ENCODE data around the gene HEPH.

DNA sequence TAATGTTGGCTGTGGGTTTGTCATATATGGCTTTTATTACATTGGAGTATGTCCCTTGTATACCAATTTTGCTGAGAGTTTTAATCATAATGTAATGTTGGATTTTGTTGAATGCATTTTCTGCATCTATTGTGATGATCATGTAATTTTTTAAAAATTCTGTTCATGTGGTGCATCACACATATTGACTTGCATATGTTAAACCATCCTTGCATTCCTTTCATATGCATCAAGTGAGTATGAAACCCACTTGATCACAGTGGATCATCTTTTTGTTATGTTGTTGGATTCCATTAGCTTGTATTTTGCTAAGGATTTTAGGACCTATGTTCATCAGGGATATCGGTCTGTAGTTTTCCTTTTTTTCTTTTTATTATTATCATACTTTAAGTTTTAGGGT lies 12.1 kb downstream of the HEPH start:
- TF ChIP-seq POLR2A (IDR thresholded peaks at IDR 0.05), result no peak
- TF ChIP-seq, protein P1, sequence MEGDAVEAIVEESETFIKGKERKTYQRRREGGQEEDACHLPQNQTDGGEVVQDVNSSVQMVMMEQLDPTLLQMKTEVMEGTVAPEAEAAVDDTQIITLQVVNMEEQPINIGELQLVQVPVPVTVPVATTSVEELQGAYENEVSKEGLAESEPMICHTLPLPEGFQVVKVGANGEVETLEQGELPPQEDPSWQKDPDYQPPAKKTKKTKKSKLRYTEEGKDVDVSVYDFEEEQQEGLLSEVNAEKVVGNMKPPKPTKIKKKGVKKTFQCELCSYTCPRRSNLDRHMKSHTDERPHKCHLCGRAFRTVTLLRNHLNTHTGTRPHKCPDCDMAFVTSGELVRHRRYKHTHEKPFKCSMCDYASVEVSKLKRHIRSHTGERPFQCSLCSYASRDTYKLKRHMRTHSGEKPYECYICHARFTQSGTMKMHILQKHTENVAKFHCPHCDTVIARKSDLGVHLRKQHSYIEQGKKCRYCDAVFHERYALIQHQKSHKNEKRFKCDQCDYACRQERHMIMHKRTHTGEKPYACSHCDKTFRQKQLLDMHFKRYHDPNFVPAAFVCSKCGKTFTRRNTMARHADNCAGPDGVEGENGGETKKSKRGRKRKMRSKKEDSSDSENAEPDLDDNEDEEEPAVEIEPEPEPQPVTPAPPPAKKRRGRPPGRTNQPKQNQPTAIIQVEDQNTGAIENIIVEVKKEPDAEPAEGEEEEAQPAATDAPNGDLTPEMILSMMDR (IDR thresholded peaks at IDR 0.05 in 4 of 5, conservative IDR thresholded peaks at IDR 0.05 in 1 of 5), result no peak
